Osteoblast (primary cell): ENCODE data around the gene TEX53. TPM values are rescaled to one million over a fixed set of nuclear protein-coding genes. Genes with fewer than 3 reads are reported as not detected.

Experiments
- DNase-seq: peaks from one replicate; pipeline ENCODE4 v3.0.0; 2011; ENCODE audit warnings: low spot score, mixed read lengths; ENCODE audit not compliant: insufficient read length; ENCODE audit errors: missing footprints
- H2AFZ ChIP-seq: 2 replicates; pipeline ENCODE4 v1.6.0; 2011; ENCODE audit warnings: mild to moderate bottlenecking, low read length
- H3K27ac ChIP-seq: 2 replicates; pipeline ENCODE4 v1.5.1; 2011; ENCODE audit warnings: mild to moderate bottlenecking, low read depth, low read length, moderate library complexity
- H3K27me3 ChIP-seq: 2 replicates; pipeline ENCODE4 v1.6.0; 2012; ENCODE audit warnings: mild to moderate bottlenecking, control low read depth, inconsistent platforms, low read length, moderate library complexity; ENCODE audit not compliant: insufficient read depth
- H3K36me3 ChIP-seq: 2 replicates; pipeline ENCODE4 v1.5.1; 2011; ENCODE audit warnings: mild to moderate bottlenecking, low read length, control low read depth, moderate library complexity; ENCODE audit not compliant: insufficient read depth
- H3K4me1 ChIP-seq: 2 replicates; pipeline ENCODE4 v1.5.1; 2011; ENCODE audit warnings: mild to moderate bottlenecking, low read length, control low read depth, moderate library complexity; ENCODE audit not compliant: insufficient read depth
- H3K4me2 ChIP-seq: 2 replicates; pipeline ENCODE4 v1.6.0; 2011; ENCODE audit warnings: mild to moderate bottlenecking, low read length; ENCODE audit not compliant: insufficient read depth
- H3K4me3 ChIP-seq: fragments of 200-600 bp; sonication (generic); 3 replicates; pipeline ENCODE4 v1.5.1; 2012; ENCODE audit warnings: mild to moderate bottlenecking, low read length, inconsistent platforms; ENCODE audit not compliant: insufficient read depth
- H3K79me2 ChIP-seq: 2 replicates; pipeline ENCODE4 v1.6.0; 2012; ENCODE audit warnings: mild to moderate bottlenecking, low read length, control low read depth, inconsistent platforms; ENCODE audit not compliant: insufficient read depth
- H3K9me3 ChIP-seq: 2 replicates; pipeline ENCODE4 v1.5.1; 2011; ENCODE audit warnings: low read depth, low read length, control low read depth
- H4K20me1 ChIP-seq: 2 replicates; pipeline ENCODE4 v1.6.0; 2012; ENCODE audit warnings: mild to moderate bottlenecking, low read length, control low read depth; ENCODE audit not compliant: insufficient read depth
- CTCF ChIP-seq: IDR thresholded peaks from 2 replicates; pipeline ENCODE4 v1.5.1; 2011; ENCODE audit warnings: mild to moderate bottlenecking, low read depth, low read length, moderate library complexity; ENCODE audit errors: extremely low read depth
- total RNA-seq: library from RNA; depleted of rRNA; stranded (reverse); fragments of >200 nt; gene quantifications from 2 replicates; pipeline ENCODE4 v1.2.3, GENCODE V29; 2012

The TEX53 gene
- total RNA-seq, 1 donor: not detected

- Histone ChIP-seq H2AFZ (no peak overlapping the region), H4K20me1 (no peaks in the 10 kb centered on the region), H3K4me2 (no peak overlapping the region), H3K36me3 (no peaks in the 10 kb centered on the region), H3K4me1 (peaks cover 18% of the 10 kb centered on the region), H3K9me3 (no peaks in the 10 kb centered on the region), H3K27me3 (no peaks in the 10 kb centered on the region), H3K4me3 (no peak overlapping the region), H3K79me2 (no peaks in the 10 kb centered on the region), H3K27ac (no peak overlapping the region)
- no peak for TF ChIP-seq CTCF
- DNase-seq: no peak
Observed at GRCh38 chr9:114696814-114697544, 39.4 kb upstream of the TEX53 start.

GRCh38 chr9:114695948-114696347, 38.3 kb upstream of the TEX53 start:
- no peak for TF ChIP-seq CTCF
- Histone ChIP-seq H3K4me2 (no peak overlapping the region), H3K36me3 (no peaks in the 10 kb centered on the region), H3K27me3 (no peaks in the 10 kb centered on the region), H4K20me1 (no peaks in the 10 kb centered on the region), H3K4me1 (peaks cover 28% of the 10 kb centered on the region), H3K4me3 (no peak overlapping the region), H2AFZ (no peak overlapping the region), H3K27ac (no peak overlapping the region), H3K79me2 (no peaks in the 10 kb centered on the region), H3K9me3 (no peaks in the 10 kb centered on the region)
- DNase-seq: no peak

GRCh38 chr9:114694719-114695269, 37.2 kb upstream of the TEX53 start:
- Histone ChIP-seq H3K27ac (no peak overlapping the region), H3K4me1 (peaks cover 36% of the 10 kb centered on the region), H4K20me1 (no peaks in the 10 kb centered on the region), H3K4me2 (no peak overlapping the region), H3K9me3 (no peaks in the 10 kb centered on the region), H3K4me3 (no peak overlapping the region), H3K36me3 (no peaks in the 10 kb centered on the region), H3K79me2 (no peaks in the 10 kb centered on the region), H2AFZ (no peak overlapping the region), H3K27me3 (no peaks in the 10 kb centered on the region)
- no peak for DNase-seq
- TF ChIP-seq CTCF: no peak

- H4K20me1 ChIP-seq: no peaks in the 10 kb centered on the region
- H3K27me3 ChIP-seq: no peaks in the 10 kb centered on the region
- no peak overlapping the region for H3K27ac ChIP-seq
- no peaks in the 10 kb centered on the region for H3K9me3 ChIP-seq
- TF ChIP-seq CTCF: no peak
- H3K4me3 ChIP-seq: no peak overlapping the region
- no peak overlapping the region for H3K4me2 ChIP-seq
- H3K79me2 ChIP-seq: no peaks in the 10 kb centered on the region
- DNase-seq: no peak
- no peaks in the 10 kb centered on the region for H3K36me3 ChIP-seq
- no peak overlapping the region for H2AFZ ChIP-seq
- peaks cover 36% of the 10 kb centered on the region for H3K4me1 ChIP-seq
Observed at GRCh38 chr9:114694146-114694545, 36.5 kb upstream of the TEX53 start.
